NB4 (cell line): ENCODE measurements around the gene FOXL2.

Experiments
- DNase-seq: peaks from one replicate; pipeline ENCODE4 v3.0.0; 2010; ENCODE audit warnings: low read depth
- H3K4me3 ChIP-seq: one replicate; pipeline ENCODE4 v1.5.1; 2011; ENCODE audit warnings: mild to moderate bottlenecking, low read depth, low read length, moderate library complexity
- CTCF ChIP-seq: IDR thresholded peaks from one replicate; pipeline ENCODE4 v1.5.1; 2012; ENCODE audit warnings: low read depth, low read length
- MYC ChIP-seq: IDR thresholded peaks from 2 replicates; pipeline ENCODE4 v1.6.1; 2011; ENCODE audit warnings: low read depth, low read length
- POLR2A ChIP-seq: IDR thresholded peaks from 2 replicates; pipeline ENCODE4 v1.6.1; 2011; ENCODE audit warnings: mild to moderate bottlenecking; ENCODE audit not compliant: insufficient read length; ENCODE audit errors: extremely low read depth
- TF ChIP-seq, protein P1 (sequence below): IDR thresholded peaks from 2 replicates; pipeline ENCODE4 v1.6.1; 2011; ENCODE audit warnings: low read depth, low read length

Gene FOXL2

DNA sequence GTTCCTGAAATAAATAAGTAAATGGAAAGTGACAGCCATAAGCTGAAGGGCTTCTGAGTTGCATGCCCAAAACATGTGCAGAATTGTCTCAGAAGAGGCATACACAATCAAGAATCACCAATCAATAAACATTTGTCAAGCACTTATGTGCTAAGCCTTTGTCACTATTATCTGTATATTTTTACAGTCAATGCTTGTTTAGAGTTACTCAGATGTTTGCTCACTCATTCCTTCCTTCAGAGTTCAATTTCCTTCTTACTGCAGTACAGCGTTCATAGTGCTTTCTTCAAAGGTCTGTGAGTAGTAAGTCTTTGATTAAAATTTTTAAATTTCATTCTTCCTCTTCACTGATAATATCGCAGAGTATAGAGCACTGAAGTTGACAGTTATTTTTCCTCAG lies 17.3 kb upstream of the FOXL2 start:
- no peak for DNase-seq
- TF ChIP-seq POLR2A (no peak), CTCF (no peak)
- H3K4me3 ChIP-seq, result no peak overlapping the region

GRCh38 chr3:138962854-138963560 lies 16.1 kb upstream of the FOXL2 start:
- no peak for DNase-seq
- no peak for TF ChIP-seq POLR2A
- no peak for TF ChIP-seq MYC
- TF ChIP-seq, protein P1, sequence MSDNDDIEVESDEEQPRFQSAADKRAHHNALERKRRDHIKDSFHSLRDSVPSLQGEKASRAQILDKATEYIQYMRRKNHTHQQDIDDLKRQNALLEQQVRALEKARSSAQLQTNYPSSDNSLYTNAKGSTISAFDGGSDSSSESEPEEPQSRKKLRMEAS, result no peak
- no peak for TF ChIP-seq CTCF
- no peak overlapping the region for H3K4me3 ChIP-seq

DNA sequence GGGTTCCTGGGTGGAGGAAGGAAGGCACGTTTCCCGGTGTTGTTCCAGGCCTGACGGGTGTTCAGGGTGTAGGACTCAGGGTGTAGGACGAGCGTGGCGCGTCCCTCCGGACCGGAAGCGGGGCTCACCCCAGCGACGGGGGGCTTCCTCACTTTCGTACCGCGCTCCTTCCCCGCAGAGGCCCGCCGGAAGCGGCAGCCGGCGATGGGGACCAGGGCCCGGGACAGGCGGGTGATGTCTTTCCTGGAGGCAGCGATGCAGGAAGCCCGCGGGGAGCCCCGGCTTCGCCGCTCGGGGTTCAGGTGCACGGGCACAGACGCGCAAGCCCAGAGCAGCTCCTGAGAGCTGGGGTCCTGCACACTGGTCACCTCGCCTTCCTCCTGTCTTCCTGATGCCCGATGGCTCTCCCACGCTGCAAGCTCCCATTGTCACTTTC lies 13.5 kb upstream of the FOXL2 start:
- no peak for TF ChIP-seq POLR2A
- no peak for DNase-seq
- no peak overlapping the region for H3K4me3 ChIP-seq

DNA sequence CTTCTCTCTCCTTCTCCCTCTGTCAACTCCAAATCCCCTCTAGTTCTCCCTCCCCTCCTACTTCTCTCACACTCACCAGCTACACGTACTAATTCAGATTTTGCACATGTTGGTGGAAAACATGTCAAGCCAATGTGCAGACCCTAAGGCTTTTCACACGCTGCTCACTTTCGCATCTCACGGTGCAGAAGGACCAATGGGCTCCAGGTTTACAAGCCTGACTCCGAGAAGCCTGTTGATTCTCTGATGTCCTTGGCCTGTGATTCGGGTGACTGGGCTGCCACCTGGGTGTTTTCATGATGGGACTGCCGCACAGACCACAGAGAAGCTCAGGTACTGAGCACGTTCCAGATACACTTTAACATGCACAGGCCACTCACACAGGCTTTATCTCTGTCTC lies 3.8 kb upstream of the FOXL2 start:
- TF ChIP-seq, protein P1, result no peak
- no peak for TF ChIP-seq MYC
- no peak for TF ChIP-seq POLR2A
- TF ChIP-seq CTCF, result no peak
- no peak overlapping the region for H3K4me3 ChIP-seq

DNA sequence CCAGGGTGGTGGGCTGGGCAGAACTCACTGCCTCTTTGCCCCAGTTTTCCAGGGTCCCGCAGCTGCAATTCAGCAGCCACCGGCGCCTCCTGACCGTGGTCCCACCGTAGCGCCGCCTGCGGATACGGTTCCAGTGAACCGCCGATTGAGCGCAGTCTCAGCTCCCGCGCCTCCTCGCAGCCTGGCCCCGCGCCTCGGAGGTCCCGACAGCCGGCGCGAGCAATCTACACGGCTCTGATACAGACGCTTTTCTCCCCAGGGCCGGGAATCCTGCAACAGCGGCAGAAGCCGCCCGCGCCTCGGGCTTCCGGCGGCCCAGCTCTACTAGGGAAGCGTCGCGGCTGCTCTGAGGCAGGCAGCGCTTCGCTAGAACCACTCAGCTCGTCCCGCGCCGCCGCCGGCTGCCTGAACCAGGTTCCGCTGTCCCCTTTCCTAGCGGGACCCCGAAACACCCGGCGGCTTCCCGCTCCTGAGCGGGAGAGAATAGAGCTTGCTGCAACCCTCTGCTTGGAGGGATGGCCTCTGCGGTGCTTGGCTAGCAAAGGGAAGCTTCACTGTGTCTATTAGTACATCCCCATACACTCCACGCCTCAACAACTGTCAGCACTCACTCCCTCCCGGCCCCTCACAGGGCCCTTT lies 3.2 kb upstream of the FOXL2 start:
- peak; percentile 76 for DNase-seq
- TF ChIP-seq CTCF, result no peak
- TF ChIP-seq POLR2A, result no peak
- TF ChIP-seq MYC, result no peak
- TF ChIP-seq, protein P1, result no peak
- peak overlapping the region; percentile 21 for H3K4me3 ChIP-seq

More for the DNA sequence above, 3.8 kb upstream of the FOXL2 start:
- DNase-seq, result no peak

- TF ChIP-seq POLR2A (no peak), CTCF (no peak), MYC (no peak)
- TF ChIP-seq, protein P1, result no peak
- no peak for DNase-seq
- peak overlapping the region; percentile 16 for H3K4me3 ChIP-seq
These were observed 2.6 kb upstream of the FOXL2 start for GRCh38 chr3:138949445-138950005.
